ENCODE measurements around the gene DENND5A.
"Not testable (repeated sequence)": the region's sequence is repeated elsewhere in the genome, so short reads cannot be mapped to it uniquely, and the experiment has no call there.

Gene DENND5A

DNA sequence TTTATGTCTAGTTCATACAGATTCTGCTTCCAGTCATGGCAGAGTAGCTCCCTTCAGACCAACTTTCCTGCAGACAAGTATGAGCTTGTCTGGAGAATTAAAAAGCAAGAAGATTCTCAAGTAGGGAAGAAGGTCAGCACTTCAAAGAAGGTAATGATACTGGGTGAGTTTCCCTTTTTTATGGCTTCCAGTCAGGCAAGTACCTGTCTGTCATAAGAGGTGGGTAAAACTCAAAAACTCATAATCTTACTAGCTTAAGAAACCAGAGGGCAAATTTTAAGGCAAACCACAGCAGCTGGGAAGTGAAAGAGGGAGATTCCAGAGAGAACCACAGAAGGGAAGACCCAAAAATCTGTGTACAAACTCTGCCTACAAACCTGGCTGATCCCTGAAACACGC is 54.2 kb downstream of the DENND5A start:
- DNase-seq (ENCODE audit: low spot score) = no peak

DNA sequence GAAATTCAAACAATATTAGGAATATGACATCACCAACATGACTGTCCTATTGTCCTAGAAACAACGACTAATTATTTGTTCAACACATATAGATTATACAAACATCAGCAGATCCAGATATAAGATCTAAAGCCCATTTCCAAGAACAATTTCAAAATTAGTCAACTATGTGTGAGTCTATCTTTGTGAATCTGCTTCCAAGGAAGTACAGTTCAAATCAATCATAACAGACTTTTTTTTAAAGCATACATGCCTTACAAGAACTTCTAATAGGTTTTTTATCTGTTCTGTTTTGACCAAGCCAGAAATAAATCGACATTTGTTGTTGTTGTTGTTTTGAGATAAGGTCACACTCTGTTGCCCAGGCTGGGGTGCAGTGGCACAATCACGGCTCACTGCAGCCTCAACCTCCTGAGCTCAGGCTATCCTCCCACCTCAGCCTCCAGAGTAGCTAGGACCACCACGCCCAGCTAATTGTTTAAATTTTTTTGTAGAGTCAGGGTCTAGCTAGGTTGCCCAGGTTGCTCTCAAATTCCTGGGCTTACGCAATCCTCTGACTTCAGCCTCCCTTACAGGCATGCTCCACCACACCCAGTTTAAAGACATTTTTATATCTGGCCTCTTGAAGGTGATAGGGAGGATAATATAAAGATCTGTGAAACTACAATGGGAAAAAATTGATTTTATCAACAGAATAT is 54.8 kb downstream of the DENND5A start:
- DNase-seq (ENCODE audit: low spot score) = no peak

DNA sequence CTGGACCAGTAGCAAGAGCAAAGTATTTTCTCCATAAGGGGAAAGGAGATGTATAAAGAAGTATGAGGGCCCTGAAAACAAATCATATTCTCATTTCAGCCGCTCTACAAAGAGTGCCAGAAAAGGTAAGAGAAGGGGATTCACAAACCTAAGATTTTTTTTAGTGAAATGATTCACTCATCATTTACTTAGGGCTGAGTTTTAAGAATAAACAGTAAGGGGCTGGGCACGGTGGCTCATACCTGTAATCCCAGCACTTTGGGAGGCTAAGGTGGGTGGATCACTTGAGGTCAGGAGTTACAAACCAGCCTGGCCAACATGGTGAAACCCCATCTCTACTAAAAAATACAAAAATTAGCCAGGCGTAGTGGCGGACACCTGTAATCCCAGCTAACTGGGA is 55.5 kb downstream of the DENND5A start:
- not testable (repeated sequence) for DNase-seq (ENCODE audit: low spot score)

DNA sequence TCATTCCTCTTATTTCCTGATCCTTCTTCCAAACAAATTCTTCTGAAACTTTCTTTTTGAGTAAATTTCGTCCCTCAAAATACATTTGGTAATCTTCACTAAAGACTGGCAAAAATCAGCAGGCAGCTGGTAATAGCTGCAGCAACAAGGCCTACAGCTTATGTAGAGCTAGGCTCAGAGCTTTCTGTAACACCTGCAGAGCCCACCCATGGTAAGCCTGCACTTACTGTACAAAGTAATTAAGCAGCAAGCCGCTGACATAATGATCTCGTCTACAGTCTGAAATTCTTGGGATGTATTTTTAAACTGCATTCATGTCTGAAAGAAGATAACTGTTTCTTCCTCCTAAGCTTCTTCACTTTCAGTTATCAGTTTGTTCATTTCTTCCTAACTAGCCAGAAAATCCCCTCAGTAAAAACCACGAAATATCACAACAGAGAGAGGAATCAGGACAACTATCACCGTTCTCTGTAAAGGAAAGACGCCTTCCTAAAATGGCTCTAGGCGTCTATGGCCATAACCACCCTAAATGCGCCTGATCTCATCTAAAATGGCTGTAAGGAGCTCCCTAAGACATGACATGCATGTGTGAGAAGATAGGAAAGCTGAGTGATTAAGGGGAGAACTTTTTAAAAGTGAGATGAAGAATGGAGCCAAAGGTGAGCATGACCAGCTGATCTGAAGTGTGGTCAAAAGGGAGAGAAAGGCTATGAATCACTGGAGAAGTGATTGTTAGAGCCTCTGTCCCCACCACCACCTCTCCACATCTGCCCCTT is 56.2 kb downstream of the DENND5A start:
- no peak for DNase-seq (ENCODE audit: low spot score)

DNA sequence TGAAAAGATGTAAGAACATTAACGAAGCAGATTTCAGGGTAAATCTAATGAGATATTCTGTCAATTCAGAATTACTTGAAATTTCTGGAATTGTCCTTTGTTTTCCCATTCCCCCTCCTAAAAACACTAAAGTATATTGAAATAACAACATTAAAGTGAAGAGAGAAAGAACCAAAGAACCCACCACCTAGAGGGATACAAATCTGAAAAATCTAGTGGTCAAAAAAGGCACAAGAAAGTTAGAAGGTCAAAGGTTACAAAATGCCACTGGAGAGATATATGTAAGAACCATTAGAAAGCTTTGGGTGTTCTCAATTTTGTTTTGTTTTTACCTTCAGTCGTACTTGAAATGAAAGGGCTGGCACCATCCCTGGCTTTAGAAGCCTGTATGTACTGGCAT is 57.9 kb downstream of the DENND5A start:
- DNase-seq (ENCODE audit: low spot score) = no peak

DNA sequence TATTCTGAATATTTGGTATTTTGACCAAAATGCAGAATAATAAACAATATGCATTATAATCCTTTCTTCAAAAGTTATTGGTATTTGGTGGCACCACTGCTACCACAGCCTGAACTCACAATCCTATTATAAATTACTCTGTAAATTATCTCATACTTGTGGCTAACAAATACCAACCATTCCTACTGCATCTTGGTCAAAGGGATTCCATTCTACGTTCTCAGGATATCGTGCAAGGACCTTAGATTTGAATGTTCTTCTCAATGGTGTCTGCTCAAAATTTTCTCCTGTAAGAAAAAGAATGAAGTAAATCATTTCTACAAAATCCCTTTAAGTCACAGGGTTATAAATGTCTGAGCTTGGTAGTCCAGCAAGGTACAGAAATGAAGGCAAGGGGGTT is 58.7 kb downstream of the DENND5A start:
- no peak for DNase-seq (ENCODE audit: low spot score)

DNA sequence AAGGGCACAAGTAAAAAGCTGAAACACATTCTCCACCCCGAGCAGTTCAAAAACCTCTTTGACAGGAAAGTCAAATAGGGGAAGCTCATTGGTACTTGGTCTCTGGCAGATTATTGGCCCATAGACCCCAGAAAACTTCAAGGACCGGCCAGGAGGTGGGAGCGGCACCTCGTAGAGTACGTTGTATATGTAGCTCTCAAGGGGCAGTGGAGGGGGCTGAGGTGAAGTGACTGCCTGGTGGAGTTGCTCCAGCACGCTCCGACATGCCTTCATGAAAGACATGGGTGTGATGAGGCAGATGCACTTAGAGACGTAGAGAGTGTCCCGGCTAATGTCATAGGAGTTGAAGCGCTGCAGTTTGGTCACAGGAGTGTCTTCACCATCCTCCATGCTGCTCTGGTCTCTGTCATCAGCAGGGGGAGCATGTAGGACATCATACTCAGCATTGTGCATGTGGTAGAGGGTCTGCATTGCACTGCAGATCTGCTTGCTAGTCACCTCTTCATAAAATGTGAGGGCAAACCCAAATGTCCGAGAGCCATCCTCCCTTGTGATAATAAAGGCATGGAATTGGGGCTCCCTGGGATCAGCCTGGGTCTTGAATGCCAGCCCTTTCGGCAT is 61.3 kb downstream of the DENND5A start:
- DNase-seq (ENCODE audit: low spot score) = no peak

DNA sequence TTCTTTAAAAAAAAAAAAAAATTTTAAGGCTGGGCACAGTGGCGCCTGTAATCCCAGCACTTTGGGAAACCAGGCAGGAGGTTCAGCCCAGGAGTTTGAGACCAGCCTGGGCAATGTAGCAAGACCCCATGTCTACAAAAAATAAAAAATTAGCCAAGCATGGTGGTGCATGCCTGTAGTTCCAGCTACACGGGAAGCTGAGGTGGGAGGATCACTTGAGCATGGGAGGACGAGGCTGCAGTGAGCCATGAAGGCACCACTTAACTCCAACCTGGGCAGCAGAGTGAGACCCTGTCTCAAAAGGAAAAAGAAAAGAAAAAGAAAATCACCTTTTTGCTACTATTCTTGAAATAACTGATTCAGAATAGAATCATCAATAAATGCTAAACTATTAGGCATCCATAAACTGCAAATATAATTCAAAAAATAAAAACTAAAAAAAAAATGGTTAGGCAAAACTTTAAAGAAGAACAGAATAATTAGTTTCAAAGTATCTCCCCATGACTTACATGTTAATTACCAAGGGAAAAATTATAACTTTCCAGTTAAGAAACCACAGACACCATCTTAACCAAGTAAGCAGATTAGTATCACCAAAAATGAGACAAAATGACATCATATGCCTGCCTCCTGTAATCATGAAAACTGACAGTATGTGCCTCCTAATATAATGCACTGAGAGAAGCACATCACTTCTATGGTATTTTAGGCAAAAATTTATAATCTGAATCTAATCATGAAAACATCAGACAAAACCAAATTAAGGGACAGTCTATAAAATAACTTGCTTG is 63.6 kb downstream of the DENND5A start:
- no peak for DNase-seq (ENCODE audit: low spot score)

DNA sequence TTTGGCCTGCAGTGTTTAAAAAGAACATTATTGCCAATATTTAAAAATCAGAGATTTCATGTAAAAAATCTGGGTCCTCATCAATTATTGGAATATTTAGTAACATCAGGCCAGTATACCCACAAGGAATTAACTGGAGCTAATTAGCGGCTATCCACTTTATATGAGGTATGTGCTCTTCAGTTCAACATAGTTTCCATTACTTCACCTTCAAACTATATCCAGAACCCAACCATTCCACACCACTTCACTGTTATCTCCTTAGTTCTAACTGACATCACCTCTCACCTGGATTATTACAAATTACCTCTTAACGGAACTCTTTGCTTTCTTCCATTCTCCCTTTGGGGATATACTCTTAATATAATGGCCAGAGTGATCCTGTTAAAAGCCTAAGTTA is 64.7 kb downstream of the DENND5A start:
- DNase-seq (ENCODE audit: low spot score) = no peak

DNA sequence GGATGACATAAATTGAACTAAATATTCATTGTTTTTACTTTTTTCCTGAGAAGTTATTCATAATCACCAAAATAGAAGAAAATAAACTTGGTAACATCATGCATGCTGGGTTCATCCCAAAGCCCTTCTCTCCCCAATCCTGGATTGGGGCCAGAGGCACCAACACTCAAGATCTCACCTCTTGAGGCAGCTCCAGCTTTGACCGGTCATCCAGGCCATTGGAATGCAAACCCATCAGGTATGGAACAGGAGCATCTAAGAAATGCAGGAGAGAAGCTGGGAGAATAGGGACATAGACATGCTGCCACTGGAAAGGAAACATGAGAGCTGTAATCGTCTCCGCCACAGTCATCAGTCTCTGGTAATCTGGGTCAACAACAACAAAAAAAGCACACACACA is 71.8 kb downstream of the DENND5A start:
- DNase-seq (ENCODE audit: low spot score) = no peak

DNA sequence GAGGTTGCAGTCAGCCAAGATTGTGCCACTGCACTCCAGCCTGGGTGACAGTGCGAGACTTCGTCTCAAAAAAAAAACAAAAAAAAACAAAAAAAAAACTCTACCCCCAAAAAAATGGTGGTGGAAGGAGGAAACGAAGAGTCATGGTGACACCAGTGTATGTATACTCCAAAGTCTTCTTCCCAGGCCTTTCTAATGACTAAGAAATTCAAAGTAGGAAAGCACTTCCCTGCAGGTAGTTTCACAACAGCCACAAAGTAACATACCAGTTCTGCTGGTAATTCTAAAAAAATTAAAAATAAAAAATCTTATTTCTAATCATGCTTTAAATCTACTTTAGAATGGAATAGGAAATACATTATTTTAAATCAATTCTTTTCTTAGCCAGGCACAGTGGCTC is 72.6 kb downstream of the DENND5A start:
- no peak for DNase-seq (ENCODE audit: low spot score)

DNA sequence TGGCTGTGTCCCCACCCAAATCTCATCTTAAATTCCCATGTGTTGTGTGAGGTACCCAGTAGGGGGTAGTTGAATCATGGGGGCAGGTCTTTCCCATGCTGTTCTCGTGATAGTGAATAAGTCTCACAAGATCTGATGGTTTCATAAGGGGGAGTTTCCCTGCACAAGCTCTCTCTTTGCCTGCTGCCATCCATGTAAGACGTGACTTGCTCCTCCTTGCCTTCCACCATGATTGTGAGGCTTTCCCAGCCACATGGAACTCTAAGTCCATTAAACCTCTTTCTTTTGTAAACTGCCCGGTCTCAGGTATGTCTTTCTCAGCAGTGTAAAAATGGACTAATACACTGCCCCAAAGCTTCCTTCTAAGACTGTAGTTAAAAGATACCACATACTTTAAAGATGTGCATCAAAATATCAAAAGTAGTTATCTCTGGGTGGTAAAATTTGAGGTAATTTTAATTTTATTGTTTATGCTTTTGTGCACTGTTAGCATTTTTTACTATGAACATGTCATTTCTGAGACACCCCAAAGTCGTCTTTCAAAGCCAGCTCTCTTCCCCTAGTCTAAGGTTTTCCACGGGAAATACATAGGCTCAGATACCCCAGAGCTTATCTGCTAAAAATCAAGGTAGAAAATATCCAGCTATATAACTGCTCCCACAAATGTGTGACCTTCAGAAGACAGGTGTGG is 74.7 kb downstream of the DENND5A start:
- DNase-seq (ENCODE audit: low spot score) = not testable (repeated sequence)

DNA sequence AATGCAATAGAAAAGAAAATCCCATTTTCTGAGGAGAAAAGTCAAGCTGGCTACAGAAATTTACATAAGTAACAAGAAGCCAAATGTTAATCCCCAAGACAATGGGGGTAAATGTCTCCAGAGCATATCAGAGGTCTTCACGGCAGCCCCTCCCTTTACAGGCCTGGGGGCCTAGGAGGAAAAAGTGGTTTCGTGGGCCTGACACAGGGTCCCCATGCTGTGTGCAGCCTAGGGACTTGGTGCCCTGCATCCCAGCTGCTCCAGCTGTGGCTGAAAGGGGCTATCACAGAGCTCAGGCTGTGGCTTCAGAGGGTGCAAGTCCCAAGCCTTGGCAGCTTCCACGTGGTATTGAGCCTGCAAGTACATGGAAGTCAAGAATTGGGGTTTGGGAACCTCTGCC is 76.3 kb downstream of the DENND5A start:
- DNase-seq (ENCODE audit: low spot score) = not testable (repeated sequence)

DNA sequence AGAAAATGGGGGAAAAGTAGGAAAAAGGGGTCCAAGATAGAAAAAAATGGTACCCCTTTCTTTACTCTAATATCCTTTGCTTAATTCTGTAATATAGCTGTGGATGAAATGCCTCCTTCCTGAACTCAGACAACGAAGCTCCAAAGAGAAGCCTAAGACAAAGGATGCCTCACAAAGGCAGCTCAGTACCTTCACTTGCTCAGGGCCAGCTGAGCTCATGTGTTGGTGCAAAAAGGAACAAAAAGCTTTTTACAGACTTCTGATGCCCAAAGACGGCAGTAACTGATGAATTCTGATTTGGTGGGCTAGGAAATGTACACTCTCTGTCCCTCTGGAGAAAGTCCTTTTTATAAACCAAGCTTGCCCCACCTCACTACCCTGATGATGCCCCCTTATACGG is 77.5 kb downstream of the DENND5A start:
- DNase-seq (ENCODE audit: low spot score) = no peak

DNA sequence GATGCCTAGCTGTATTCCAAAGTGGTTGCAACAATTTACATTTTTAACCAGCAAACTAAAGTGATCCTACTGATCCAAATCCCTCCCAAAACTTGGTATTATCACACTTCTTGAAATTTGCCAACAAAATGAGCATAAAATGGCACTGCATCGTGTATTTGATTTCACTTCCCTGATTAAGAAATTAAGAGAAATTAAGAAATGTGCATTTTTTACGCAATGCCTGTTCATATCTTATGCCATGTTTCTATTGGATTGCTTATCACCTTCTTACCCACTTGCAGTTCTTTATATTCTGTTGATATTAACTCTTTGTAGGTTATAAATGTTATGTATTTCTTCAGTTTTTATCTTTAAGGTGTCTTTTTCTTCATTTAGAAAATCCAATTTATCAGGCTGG is 80.6 kb downstream of the DENND5A start:
- no peak for DNase-seq (ENCODE audit: low spot score)

DNA sequence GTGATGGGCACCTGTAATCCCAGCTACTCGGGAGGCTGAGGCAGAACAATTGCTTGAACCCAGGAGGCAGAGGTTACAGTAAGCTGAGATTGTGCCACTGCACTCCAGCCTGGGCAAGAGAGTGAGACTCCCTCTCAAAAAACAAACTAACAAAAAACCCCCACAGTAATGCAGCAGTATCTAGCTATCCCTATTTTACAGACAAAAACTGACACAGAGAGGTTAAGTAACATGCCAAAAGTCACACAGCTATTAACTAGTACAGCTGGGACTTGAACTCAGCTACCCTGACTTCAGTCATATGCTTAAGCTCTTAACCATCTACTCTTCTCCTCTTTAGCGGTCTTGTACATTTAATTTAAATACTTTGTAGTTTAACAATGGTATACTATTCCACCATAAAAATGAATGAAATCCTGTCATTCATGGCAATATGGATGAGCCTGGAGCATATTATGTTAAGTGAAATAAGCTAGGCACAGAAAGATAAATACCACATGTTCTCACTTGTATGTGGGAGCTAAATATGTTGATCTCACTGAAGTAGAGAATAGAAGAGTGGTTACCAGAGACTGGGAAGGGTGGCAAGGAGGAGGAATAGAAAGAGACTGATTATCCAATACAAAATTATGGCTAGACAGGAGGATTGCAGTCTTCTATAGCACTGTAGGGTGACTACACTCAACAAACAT is 82.8 kb downstream of the DENND5A start:
- DNase-seq (ENCODE audit: low spot score) = no peak

DNA sequence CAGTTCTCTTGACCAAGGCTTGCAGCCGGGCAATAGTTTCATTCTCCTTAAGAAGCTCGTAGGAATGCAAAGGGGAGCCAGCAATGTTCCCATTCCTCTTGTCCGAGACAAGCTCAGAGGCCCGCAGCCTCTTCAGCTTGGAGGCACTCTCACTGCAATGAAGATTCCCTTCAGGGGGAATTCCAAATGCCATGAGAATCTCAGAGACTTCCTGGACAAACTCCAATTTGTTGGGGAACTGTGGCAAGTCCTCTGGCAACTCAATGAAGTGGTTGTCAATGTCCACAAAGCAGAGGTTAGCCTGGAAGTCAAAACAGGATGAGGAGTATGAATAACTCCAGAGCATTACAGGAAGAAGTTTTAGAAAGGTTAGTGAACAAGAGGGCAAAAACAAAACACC is 84.4 kb downstream of the DENND5A start:
- no peak for DNase-seq (ENCODE audit: low spot score)

DNA sequence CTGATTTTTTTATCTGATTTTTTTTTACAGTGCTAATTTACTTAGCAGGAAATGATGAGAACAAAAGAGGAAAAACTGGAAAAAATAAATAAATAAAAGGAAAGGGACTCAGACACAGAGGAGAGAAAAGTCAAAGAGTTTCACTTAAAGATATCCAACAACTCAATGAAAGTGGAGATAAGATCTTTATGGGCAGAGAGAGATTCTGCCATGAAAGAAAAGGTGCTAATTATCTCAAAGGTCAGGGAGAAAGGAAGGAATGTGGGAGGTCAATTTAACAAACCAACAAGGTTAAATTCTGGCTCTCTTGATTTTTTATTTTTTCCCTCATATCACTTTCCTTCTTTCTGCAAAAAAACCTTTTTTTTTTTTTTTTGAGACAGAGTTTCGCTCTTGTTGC is 86.0 kb downstream of the DENND5A start:
- no peak for DNase-seq (ENCODE audit: low spot score)

DNA sequence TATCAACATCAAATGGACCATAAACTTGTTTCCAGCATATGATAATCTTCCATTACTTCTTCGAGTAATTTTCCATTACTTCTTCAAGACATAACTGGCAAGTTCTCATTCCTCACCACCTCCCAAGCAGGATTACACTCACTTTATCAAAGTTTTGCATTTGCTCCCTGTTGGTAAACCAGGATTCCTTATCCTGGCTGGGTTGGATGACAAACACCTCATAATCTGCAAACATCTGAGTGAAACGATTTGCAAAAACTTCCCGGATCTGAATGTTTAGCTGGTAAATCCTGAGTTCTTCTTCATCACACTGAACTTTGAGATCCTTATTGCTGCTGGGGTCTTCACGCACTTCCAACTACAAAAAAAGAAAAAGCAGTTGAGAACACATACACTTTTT is 86.4 kb downstream of the DENND5A start:
- DNase-seq (ENCODE audit: low spot score) = no peak

DNA sequence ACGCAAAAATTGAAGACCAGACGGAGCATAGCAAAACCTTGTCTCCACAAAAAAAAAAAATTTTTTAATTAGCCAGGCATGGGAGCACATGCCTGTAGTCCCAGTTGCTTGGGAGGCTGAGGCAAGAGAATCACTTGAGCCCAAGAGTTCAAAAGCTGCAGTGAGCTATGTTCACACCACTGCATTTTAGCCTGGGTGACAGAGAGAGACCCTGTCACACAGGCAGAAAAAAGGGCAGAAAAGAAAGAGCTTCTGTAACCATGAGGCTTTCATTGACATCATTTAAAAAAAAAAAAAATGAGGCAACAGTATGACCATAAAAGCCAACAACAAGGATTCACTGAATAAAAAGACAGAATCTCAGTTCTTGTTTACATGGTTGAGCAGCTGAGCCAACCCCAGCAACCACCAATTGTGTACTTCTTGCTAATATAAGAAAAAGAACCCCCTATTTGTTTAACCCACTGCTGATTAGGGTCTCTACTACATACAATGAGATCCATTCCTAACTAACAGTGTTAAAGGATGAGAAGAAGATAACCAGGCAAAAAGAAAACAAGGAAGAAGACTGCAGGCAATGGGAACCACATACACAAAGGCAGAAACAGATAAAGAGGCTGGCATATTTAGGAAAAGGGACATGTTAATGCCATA is 87.6 kb downstream of the DENND5A start:
- no peak for DNase-seq (ENCODE audit: low spot score)

DNA sequence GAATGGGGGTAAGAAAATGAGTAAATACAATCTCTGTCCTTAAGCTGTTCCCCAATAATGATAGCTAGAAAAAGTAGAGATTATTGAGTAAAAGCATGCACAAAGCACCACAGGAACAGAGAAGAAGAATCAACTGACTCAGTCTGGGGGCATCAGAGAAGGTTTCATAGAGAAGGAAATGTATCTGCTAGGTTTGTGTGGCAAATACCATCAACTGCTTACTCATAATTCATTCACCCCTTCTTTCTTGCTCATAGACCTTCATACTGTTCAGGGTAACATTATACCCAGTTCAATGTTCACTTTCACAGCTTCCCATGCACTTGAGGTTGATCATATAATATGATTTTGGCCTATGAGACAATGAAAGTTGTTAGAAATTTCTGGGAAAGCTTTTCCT is 88.6 kb downstream of the DENND5A start:
- DNase-seq (ENCODE audit: low spot score) = no peak
